HEK293T (cell line): Measurements from ENCODE around the gene PDCD1LG2.

Source experiments
- ARNT ChIP-seq: fragments of 450-650 bp; IDR thresholded peaks from 2 replicates; pipeline ENCODE4 v1.6.1; 2017; ENCODE audit warnings: mild to moderate bottlenecking
- BHLHE40 ChIP-seq: fragments of 450-650 bp; IDR thresholded peaks from 2 replicates; pipeline ENCODE4 v1.6.1; 2016; ENCODE audit warnings: mild to moderate bottlenecking, moderate library complexity, borderline replicate concordance
- ELF4 ChIP-seq: fragments of 450-650 bp; IDR thresholded peaks from 2 replicates; pipeline ENCODE4 v1.6.1; 2017; ENCODE audit warnings: antibody characterized with exemption
- FOXA1 ChIP-seq: fragments of 450-650 bp; IDR thresholded peaks from 2 replicates; pipeline ENCODE4 v1.6.1; 2016; ENCODE audit warnings: mild to moderate bottlenecking
- FOXK2 ChIP-seq: fragments of 450-650 bp; IDR thresholded peaks from 2 replicates; pipeline ENCODE4 v1.6.1; 2016; ENCODE audit warnings: mild to moderate bottlenecking
- FOXM1 ChIP-seq: fragments of 450-650 bp; IDR thresholded peaks from 2 replicates; pipeline ENCODE4 v1.6.1; 2017; ENCODE audit warnings: mild to moderate bottlenecking, borderline replicate concordance
- HDGF ChIP-seq: fragments of 450-650 bp; IDR thresholded peaks from 2 replicates; pipeline ENCODE4 v1.6.1; 2017; ENCODE audit warnings: antibody characterized with exemption, borderline replicate concordance
- L3MBTL2 ChIP-seq: fragments of 450-650 bp; conservative IDR thresholded peaks from 2 replicates; pipeline ENCODE4 v1.6.1; 2016; ENCODE audit warnings: mild to moderate bottlenecking
- LEF1 ChIP-seq: fragments of 450-650 bp; IDR thresholded peaks from 2 replicates; pipeline ENCODE4 v1.6.1; 2017; ENCODE audit warnings: mild to moderate bottlenecking, borderline replicate concordance
- NFRKB ChIP-seq: fragments of 450-650 bp; IDR thresholded peaks from 2 replicates; pipeline ENCODE4 v1.6.1; 2016; ENCODE audit warnings: mild to moderate bottlenecking, moderate library complexity
- SP1 ChIP-seq: fragments of 450-650 bp; IDR thresholded peaks from 2 replicates; pipeline ENCODE4 v1.6.1; 2017
- SUZ12 ChIP-seq: fragments of 450-650 bp; IDR thresholded peaks from 2 replicates; pipeline ENCODE4 v1.6.1; 2016; ENCODE audit warnings: mild to moderate bottlenecking
- TARDBP ChIP-seq: fragments of 450-650 bp; IDR thresholded peaks from 2 replicates; pipeline ENCODE4 v1.6.1; 2016
- ZNF384 ChIP-seq: fragments of 450-650 bp; IDR thresholded peaks from 2 replicates; pipeline ENCODE4 v1.6.1; 2016

GRCh38 chr9:5612185-5612530, 101.8 kb downstream of the PDCD1LG2 start:
- TF ChIP-seq LEF1 (no peak), L3MBTL2 (no peak), SP1 (no peak), FOXA1 (no peak), ARNT (no peak), BHLHE40 (no peak), ZNF384 (no peak), HDGF (no peak), SUZ12 (no peak), TARDBP (no peak), ELF4 (no peak), FOXM1 (no peak), FOXK2 (no peak), NFRKB (no peak)
